GM19193 (cell line): ENCODE results near the gene LYRM7.

Experiments
- POLR2A ChIP-seq: IDR thresholded peaks from 4 replicates; pipeline ENCODE4 v1.6.1; 2011; ENCODE audit not compliant: insufficient read depth, insufficient read length; ENCODE audit errors: extremely low read depth

LYRM7 gene

DNA sequence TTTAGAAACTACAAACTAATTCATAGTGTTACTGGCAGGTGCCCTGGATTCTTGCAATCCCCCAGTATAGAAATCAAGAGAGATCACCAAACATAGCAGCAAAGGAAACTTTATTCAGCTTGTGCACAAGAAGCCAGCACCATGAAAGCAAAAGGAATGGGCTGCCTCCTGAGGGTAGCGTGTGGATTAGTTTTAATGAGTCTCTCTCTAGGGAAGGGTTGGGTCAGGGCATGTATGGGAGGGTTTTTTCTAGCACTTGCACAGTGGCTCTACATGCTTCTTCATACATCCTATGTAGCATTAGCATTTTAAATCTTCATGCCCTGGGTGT is 38.4 kb downstream of the LYRM7 start:
- no peak for TF ChIP-seq POLR2A

DNA sequence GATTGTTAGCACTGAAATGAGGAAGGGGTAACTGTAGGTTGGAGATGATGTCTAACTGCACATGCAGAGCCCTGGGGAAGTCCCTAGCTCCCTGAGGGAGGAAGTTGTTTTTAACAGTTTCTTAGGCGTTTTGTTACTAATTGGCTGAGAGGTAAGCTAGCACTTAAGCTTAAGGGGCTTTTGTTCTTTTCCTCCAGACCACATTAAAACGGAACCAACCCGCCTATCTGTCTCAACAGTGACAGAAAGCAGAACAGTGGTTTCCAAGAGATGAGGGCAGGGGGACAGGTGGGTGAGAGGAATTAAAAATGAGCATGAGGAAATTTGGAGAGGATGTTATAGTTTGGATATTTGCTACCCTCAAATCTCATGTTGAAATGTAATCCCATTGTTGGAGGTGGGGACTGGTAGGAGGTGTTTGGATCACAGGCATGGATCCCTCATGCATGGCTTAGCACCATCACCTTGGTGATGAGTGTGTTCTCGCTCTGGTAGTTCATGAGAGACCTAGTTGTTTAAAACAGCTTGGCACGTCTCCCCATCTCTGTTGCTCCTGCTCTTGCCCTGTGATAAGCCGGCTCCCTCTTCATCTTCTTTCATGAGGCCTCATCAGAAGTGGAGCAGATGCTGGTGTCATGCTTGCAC is 38.9 kb downstream of the LYRM7 start:
- TF ChIP-seq POLR2A = peak; percentile 54

DNA sequence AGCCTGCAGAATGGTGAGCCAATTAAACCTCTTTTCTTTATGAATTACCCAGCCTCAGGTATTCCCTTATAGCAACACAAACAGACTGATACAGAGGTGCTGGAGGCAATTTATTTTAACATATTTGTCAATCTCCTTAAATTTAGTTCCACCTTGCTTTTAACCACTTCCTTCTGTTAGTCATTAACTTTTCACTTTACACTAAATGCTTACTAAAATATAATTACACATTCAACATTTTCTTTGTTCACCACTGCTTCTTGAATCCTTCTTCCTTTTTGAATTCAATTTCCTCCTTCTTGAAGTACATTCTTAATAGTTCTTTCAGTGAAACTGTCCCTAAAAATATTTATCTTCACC is 39.4 kb downstream of the LYRM7 start:
- no peak for TF ChIP-seq POLR2A

DNA sequence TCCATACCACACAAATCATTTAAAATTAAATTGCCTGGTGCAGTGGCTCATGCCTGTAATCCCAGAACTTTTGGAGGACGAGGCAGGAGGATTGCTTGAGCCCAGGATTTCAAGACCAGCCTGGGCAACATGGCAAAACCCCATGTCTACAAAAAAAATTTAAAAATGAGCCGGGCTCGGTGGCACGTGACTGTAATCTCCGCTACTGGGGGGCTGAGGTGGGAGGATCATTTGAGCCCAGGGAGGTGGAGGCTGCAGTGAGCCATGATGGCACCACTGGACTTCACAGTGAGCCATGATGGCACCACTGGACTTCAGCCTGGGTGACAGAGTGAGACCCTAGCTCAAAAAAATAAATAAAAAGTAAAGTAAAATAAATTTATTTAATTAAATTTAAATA is 40.9 kb downstream of the LYRM7 start:
- TF ChIP-seq POLR2A = no peak

DNA sequence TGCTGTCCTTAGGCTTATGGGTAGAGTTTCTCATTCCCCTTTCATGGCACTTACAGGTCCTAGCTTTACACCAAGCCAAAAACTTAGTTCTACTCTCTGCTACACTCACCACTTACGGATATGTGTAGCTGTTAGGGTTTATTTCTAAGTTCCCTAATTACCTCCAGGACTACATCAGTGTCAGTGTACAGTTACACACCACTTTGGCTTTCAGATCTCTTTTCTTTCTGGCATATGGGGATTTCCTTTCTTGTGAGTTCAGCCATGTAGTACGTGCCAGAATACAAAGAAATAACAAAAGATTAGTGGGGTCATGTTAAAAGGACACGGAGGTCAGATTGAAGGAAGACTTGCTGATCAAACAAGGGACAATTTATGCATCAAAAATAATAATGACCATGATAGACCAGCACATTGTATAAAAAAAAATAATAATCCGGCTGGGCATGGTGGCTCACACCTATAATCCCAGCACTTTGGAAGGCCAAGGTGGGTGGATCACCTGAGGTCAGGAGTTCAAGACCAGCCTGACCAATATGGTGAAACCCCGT is 41.8 kb downstream of the LYRM7 start:
- no peak for TF ChIP-seq POLR2A

DNA sequence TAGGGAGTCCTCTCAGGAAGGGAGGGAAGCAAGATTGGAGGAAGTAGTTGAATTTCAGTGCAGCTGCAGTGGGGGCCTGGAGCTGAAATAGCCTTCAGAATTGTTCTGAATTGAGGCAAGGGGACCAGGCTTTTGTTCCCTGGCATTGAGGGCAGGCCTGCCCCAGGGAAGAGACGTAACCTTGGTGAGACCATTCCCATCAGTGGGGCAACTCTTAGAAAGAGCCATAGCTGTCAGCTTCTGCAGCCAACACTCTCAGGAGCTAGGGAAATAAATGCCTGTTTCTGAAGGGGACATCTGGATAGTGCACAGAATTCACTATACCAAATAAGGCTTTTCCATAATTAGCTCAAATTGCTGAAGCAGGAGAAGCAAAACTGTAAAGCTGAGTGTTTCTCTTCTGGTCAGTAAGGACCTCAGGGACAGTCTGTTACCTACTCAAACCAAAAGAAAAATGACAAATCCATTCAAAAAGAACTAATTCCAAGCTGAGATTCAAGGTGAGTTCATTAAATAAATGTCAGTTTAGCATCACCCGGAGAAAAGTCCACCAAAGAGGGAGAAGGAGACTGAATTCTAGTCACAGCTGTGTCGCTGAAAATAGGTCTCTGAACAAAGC is 44.0 kb downstream of the LYRM7 start:
- no peak for TF ChIP-seq POLR2A

DNA sequence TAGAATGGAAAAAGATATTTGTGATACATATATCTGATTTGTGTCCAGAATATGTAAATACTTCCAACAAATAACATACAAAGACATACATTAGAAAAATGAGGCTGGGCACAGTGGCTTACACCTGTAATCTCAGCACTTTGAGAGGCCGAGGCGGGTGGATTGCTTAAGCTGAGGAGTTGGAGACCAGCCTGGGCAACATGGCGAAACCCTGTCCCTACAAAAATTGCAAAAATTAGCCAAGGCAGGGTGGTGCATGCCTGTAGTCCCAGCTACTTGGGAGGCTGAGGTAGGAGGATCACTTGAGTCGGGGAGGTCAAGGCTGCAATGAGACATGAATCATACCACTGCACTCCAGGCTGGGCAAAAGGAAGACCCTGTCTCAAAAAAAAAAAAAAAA is 47.0 kb downstream of the LYRM7 start:
- no peak for TF ChIP-seq POLR2A

DNA sequence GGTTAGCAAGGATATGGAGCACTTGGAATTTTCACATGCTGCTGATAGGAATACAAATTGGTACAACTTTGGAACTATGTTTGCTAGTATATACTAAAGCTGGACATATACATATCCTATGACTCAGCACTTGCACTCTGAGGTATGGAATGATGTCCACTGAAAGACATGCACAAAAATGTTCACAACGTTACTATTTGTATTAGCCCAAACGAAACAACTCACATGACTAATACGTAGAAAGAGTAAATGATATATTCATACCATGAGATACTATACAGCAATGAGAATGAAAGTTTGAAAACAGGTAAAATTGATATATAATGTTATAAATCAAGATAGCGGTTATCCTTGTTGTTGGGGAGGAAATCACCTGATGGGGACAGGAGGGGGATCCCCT is 47.6 kb downstream of the LYRM7 start:
- TF ChIP-seq POLR2A = no peak

DNA sequence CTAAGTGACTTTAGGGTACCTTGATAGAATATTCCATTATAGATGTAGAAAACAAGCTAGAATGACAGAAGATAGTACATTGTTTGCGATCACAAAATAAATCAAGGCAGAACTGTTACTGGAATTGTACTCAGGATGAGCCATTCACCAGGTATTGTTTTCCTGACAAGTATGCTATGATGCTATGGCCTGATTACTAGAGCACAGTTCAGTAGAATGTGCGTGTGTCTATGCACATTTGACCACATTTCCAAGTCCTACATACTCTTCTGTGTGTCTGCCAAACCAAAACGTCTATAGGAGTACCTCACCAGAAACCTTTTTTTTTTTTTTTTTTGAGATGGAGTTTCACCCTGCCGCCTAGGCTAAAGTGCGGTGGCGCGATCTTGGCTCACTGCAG is 49.8 kb downstream of the LYRM7 start:
- TF ChIP-seq POLR2A = no peak

DNA sequence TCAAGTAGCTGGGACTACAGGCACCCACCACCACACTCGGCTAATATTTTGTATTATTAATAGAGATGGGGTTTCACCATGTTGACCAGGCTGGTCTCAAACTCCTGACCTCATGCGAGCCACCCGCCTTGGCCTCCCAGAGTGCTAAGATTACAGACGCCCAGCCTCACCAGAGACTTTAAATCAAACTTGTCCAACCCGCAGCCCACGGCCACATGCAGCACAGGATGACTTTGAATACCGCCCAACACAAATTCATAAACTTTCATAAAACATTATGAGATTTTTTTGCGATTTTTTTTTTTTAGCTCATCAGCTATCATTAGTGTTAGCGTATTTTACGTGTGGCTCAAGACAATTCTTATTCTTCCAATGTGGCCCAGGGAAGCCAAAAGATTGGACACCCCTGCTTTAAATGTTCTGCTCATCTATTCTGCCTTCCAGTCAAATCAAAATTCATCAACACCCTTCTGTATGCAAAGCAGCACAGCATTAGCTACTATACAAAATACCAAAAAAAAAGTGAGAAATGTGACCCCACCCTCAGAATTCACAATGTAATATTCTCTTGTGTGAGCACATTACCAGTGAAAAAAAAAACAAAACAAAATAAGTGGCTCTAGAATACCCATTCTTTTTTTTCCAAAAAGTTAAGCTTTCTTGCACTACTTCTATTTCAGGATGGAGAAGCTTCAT is 50.4 kb downstream of the LYRM7 start:
- TF ChIP-seq POLR2A = no peak

DNA sequence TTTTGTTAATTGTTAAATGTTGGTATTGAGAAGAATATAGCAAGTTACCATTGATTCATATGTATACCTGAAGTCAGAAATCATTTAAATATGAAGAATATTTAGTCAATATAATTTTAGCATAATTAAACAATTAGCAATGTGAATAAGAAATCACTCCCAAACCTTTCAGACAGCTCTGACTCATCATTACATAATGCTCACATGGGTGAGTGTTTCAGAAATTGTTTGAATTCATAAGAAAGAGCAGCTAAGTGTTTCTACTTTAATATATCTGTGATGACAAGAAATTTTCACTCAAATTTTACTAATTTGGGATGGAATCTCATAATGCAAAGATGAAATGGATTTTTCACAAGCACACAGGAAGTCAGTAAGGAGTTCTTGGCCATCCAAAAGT is 51.1 kb downstream of the LYRM7 start:
- TF ChIP-seq POLR2A = no peak

DNA sequence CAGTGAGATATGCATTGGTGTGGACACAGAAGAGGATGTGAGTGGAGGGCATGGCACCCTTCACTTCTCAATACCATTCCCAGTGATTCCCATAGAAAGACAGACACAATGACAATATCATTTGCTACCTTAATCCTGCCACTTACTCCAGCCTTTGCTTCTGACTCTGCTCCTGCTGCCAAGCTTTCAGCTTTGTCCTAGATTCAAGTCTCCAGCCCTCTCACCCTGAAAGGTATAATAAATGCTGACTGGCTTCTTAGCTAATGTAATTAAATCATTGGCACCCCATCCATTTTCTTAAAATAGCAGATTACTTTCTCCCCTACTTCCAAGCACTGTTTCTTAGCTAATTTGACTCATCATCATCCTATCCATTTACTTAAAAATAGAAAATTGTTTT is 52.0 kb downstream of the LYRM7 start:
- TF ChIP-seq POLR2A = no peak

DNA sequence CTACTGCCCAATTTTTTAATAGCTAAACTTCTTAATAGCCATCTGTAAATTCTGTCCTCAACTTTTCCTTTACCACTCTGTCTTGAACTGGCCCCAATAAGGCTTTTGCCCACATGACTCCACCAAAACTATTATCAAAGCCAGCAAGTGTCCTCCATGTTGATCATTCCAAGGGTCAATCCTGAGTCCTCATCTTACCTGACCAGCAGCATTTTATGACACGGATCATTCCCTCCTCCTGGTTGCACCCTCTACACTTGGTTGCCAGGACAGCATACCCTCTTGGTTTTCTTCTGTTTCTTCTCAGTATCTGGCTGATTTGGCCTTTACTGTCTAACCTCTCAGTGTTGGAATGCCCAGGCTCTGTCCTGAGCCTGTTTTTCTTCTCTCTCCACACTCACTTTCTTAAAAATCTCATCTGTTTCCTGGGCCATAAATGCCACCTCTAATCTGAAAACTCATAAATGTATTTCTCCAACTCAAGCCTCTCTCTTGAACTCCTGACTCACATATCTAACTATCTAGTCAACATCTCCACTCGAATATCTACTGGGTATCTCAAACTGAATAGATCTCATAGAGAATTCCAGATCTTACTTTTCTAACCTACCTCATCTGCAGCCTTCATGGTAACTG is 53.1 kb downstream of the LYRM7 start:
- no peak for TF ChIP-seq POLR2A

DNA sequence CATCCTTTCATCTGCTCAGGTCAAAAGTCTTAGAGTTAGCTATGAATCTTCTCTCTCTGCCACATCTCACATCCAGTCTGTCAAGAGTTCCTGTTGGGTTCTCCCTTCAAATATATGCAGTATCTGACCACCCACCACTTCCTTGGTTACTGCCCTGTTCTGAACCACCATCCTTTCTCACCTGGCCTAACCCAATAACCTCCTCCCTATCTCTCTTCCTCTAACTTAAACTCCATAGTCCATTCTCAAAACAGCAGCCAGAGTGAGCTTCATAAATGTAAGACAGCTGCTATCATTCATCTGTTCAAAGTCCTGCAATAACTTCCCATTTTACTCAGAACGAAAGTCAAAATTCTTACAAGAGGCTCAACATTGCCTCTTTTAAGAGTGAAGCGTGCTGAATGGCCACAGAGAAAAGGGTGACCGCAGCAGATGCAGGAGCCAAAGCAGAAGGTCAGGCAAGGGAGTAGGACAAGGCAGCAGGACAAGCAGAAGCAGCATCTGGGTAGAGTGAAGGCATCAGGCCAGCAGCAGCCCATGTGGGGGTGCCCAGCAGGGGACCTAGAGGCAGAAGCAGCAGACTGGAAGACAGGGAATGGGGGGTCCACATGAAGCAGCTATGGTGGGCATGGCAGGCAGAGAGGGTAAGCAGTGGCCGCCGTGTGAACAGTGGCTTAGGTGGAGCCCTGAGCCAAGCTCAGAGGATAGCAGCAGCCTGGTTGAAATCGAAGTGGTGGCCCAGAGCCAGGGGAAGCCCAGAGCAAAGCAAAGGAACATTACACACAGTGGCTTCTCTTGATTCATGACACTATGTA is 53.9 kb downstream of the LYRM7 start:
- TF ChIP-seq POLR2A = peak; percentile 45
